ENCODE measurements around the gene CYP3A4.

- TF ChIP-seq TAF1 (IDR thresholded peaks at IDR 0.05; ENCODE audit: low read depth, low read length) (no peak), POLR2A (IDR thresholded peaks at IDR 0.05; ENCODE audit: low read depth, low read length) (no peak)
Measured at GRCh38 chr7:99791021-99791420, 7.0 kb upstream of the CYP3A4 start.
